Activated CD8-positive, alpha-beta T cell treated with anti-CD3 and anti-CD28 coated beads for 36 hours (primary cell): ENCODE results near the gene SETMAR. TPM values are rescaled to one million over a fixed set of nuclear protein-coding genes. Genes with fewer than 3 reads are reported as not detected.

Source experiments
- ATAC-seq: fragments of 200-7000 bp; cut with Tn5 transposase; one replicate; pipeline ENCODE4 v1.10.0; 2021; ENCODE audit warnings: mild to moderate bottlenecking, moderate library complexity
- CTCF ChIA-PET: fragments of 350-600 bp; sonication (Branson Sonifier 250); formaldehyde crosslinking; loops from one replicate; lab custom pipeline; 2021; ENCODE audit warnings: antibody characterized with exemption; lab: Charles Lee
- POLR2A ChIA-PET: fragments of 350-600 bp; sonication (Branson Sonifier 250); formaldehyde crosslinking; loops from one replicate; lab custom pipeline; 2021; ENCODE audit warnings: antibody characterized with exemption; lab: Charles Lee
- DNase-seq: peaks from one replicate; pipeline ENCODE4 v3.0.0-alpha.2; 2020
- H3K27ac Mint-ChIP-seq: one replicate; pipeline ENCODE4 v1.8.0; 2021; ENCODE audit warnings: mild to moderate bottlenecking, mixed read lengths
- H3K27me3 Mint-ChIP-seq: one replicate; pipeline ENCODE4 v1.8.0; 2021; ENCODE audit warnings: mixed read lengths
- H3K36me3 Mint-ChIP-seq: one replicate; pipeline ENCODE4 v1.8.0; 2021; ENCODE audit warnings: low read depth, mixed read lengths
- H3K4me1 Mint-ChIP-seq: one replicate; pipeline ENCODE4 v1.8.0; 2021; ENCODE audit warnings: low read depth, mixed read lengths
- H3K4me3 Mint-ChIP-seq: one replicate; pipeline ENCODE4 v1.8.0; 2021; ENCODE audit warnings: mild to moderate bottlenecking, moderate library complexity, mixed read lengths
- H3K9me3 Mint-ChIP-seq: one replicate; pipeline ENCODE4 v1.8.0; 2021; ENCODE audit warnings: mixed read lengths
- intact Hi-C: fragments of 100-400 bp; cut with micrococcal nuclease; formaldehyde crosslinking; loops from one replicate; pipeline ENCODE4 v1.10.0; 2022
- total RNA-seq, 2 experiments: library from RNA; stranded (reverse); gene quantifications; one replicate each; pipeline ENCODE4 v1.2.3, GENCODE V29; 2021
- TF ChIP-seq, protein P1 (sequence below): fragments of 200-600 bp; IDR thresholded peaks from one replicate; pipeline ENCODE4 v1.8.0; 2022; ENCODE audit warnings: antibody characterized with exemption, mild to moderate bottlenecking

The SETMAR gene
- total RNA-seq, 2 experiments from 2014 or later = 13.6 to 14.6 TPM

DNA sequence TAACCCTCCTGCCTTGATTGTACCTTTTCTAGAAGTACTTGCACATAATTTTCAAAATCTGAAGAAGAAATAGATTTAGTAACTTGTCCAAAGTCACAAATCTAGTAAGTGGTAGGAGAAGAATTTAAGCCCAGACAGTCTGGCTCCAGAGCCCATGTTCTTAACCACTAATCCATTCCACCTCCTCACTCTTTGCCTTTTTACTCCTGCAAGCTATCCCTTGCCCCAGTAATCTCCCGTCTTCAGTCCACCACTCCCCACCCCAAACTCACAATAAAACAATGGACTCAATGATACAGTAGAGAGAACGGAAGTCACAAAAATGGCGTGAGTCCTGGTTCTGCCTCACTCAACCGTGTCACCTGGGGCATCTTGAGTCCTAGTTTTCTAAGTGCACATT lies 48.7 kb downstream of the SETMAR start:
- H3K36me3 Mint-ChIP-seq = peaks cover 2% of the 10 kb centered on the region
- intact Hi-C loops = loop anchor here (1.0 to 5.0 kb wide), 4 partner anchors 35 to 281 kb away; partner anchors contain the start of gene ITPR1
- CTCF ChIA-PET = interaction anchor here (0.9 to 3.6 kb wide), 27 partner anchors 11 to 771 kb away, joined by 3 to 68 read pairs (median 7); partner anchors contain the start of gene ITPR1
- H3K9me3 Mint-ChIP-seq = no peaks in the 10 kb centered on the region
- peak overlapping the region; percentile 81 for H3K27ac Mint-ChIP-seq
- TF ChIP-seq, protein P1, sequence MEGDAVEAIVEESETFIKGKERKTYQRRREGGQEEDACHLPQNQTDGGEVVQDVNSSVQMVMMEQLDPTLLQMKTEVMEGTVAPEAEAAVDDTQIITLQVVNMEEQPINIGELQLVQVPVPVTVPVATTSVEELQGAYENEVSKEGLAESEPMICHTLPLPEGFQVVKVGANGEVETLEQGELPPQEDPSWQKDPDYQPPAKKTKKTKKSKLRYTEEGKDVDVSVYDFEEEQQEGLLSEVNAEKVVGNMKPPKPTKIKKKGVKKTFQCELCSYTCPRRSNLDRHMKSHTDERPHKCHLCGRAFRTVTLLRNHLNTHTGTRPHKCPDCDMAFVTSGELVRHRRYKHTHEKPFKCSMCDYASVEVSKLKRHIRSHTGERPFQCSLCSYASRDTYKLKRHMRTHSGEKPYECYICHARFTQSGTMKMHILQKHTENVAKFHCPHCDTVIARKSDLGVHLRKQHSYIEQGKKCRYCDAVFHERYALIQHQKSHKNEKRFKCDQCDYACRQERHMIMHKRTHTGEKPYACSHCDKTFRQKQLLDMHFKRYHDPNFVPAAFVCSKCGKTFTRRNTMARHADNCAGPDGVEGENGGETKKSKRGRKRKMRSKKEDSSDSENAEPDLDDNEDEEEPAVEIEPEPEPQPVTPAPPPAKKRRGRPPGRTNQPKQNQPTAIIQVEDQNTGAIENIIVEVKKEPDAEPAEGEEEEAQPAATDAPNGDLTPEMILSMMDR = no peak
- ATAC-seq (no peak), DNase-seq (no peak)
- peaks cover 19% of the 10 kb centered on the region for H3K4me1 Mint-ChIP-seq
- H3K27me3 Mint-ChIP-seq = no peaks in the 10 kb centered on the region
- POLR2A ChIA-PET = interaction anchor here (1.8 to 2.9 kb wide), 2 partner anchors 10 to 141 kb away, joined by 5 to 9 read pairs; partner anchors contain the start of gene ITPR1
- H3K4me3 Mint-ChIP-seq = peak overlapping the region; percentile 67

DNA sequence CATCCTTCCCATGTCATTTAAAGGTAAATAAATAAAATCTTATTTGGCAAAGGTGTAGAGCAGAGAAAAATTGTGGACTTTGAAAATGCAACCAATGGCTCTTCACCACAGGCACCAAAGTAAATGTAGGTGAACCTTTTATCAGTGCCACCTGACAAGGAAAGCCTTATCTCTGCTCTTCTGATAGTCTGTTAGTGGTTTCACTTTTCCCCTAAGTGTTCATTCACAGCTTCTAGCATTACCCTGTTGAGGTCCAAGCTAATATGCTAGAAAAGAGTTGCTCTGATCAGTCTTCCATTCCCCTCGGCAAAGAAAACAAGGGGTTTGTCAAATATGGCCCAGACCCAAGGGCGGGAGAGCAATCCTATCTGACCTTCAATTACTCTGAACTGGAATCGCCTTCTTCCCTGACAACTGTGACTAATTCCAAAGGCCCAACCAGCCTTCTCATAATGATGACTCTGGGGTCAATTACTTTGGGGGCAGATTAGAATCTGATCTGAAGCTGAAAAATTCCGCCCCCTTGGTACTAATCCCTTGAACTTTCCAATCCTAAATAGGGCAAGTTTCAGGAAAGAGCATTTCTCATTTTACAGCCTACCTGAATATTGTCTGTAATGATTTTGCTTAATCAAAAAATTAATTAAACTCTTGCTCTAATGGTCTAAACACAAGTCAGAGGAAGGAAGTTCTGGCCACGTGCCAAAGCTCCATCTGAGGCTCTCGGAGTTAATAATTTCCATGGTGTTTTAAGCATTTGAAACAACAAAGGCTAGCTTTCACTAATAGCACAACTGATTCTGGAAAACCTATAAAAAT lies 52.4 kb downstream of the SETMAR start:
- POLR2A ChIA-PET = no interaction called here
- peaks cover 1% of the 10 kb centered on the region for H3K9me3 Mint-ChIP-seq
- no peak overlapping the region for H3K4me3 Mint-ChIP-seq
- no peak overlapping the region for H3K27ac Mint-ChIP-seq
- peaks cover 18% of the 10 kb centered on the region for H3K4me1 Mint-ChIP-seq
- intact Hi-C loops = no loop called here
- TF ChIP-seq, protein P1 = no peak
- no peak for ATAC-seq
- DNase-seq = no peak
- H3K36me3 Mint-ChIP-seq = peaks cover 1% of the 10 kb centered on the region
- CTCF ChIA-PET = interaction anchor here (1.2 kb wide), 1 partner anchor 278 kb away, joined by 4 read pairs; no protein-coding TSS in a partner anchor
- no peaks in the 10 kb centered on the region for H3K27me3 Mint-ChIP-seq

- H3K4me3 Mint-ChIP-seq = no peak overlapping the region
- DNase-seq (no peak), ATAC-seq (no peak)
- peaks cover 13% of the 10 kb centered on the region for H3K4me1 Mint-ChIP-seq
- no peaks in the 10 kb centered on the region for H3K27me3 Mint-ChIP-seq
- peaks cover 2% of the 10 kb centered on the region for H3K36me3 Mint-ChIP-seq
- CTCF ChIA-PET = interaction anchor here (1.2 kb wide), 1 partner anchor 277 kb away, joined by 4 read pairs; no protein-coding TSS in a partner anchor
- no peak overlapping the region for H3K27ac Mint-ChIP-seq
- POLR2A ChIA-PET = no interaction called here
- intact Hi-C loops = no loop called here
- TF ChIP-seq, protein P1 = no peak
- H3K9me3 Mint-ChIP-seq = peaks cover 1% of the 10 kb centered on the region
These were observed 53.0 kb downstream of the SETMAR start for GRCh38 chr3:4356220-4356540.

DNA sequence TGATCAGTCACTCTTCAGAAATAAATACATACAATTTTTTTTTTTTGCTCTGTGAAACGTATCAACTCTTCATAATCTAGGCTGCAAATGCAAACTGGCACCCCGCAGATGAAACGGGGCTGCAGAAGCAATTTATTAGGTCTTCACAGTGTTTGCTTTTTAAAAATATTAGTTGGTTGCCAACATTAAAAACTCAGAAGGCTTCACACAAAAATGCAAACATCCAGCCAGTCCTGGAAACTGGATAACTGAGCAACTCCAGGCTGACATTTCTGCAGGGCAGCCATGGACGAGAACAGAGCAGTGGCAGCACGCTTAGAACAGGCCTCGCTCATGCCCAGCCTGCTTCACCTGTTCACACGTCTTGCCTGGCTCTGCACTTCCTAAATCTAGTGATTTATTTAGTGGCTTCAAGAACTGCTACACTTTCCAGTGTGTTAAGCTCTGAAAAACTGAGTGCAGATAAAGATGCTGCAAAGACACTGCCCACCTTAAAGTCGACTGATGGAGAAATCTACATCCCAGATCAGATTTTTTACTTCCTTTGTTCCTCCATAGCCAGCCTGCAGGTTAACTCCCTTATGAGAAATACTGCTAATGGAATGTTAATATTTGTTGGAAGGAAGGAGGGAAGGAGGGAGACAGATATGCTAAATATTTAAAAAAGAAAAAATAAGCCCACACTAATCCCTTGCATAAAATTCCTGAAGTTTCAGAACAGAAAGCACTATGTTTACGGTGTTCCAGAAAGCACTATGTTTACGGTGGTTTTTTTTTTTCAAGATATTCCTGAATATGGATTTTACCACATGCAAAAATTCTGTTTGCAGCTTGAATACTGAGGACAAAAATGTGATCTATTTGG lies 53.6 kb downstream of the SETMAR start:
- no peak overlapping the region for H3K27ac Mint-ChIP-seq
- POLR2A ChIA-PET = no interaction called here

More for the DNA sequence above, 53.6 kb downstream of the SETMAR start:
- ATAC-seq (no peak), DNase-seq (no peak)
- CTCF ChIA-PET = no interaction called here
- Mint-ChIP-seq H3K27me3 (no peaks in the 10 kb centered on the region), H3K4me1 (peaks cover 7% of the 10 kb centered on the region), H3K4me3 (no peak overlapping the region), H3K9me3 (peaks cover 1% of the 10 kb centered on the region), H3K36me3 (peaks cover 4% of the 10 kb centered on the region)
- intact Hi-C loops = no loop called here
- TF ChIP-seq, protein P1 = no peak
